IPS-20b (cell line): ENCODE data around the gene UBAC1.

Experiments
- H3K27ac ChIP-seq: one replicate; pipeline ENCODE4 v1.5.1; 2013; ENCODE audit warnings: low read length
- H3K27me3 ChIP-seq: 2 replicates; pipeline ENCODE4 v1.6.1; 2013; ENCODE audit warnings: mild to moderate bottlenecking, low read length, inconsistent platforms; ENCODE audit not compliant: insufficient read depth
- H3K36me3 ChIP-seq: 2 replicates; pipeline ENCODE4 v1.6.1; 2013; ENCODE audit warnings: low read depth, mild to moderate bottlenecking, inconsistent platforms, low read length, moderate library complexity; ENCODE audit not compliant: insufficient read depth
- H3K4me1 ChIP-seq: 2 replicates; pipeline ENCODE4 v1.6.1; 2013; ENCODE audit warnings: mild to moderate bottlenecking, control low read depth, inconsistent platforms, low read length, moderate library complexity; ENCODE audit not compliant: insufficient read depth
- H3K4me3 ChIP-seq: 2 replicates; pipeline ENCODE4 v1.5.1; 2013; ENCODE audit warnings: mild to moderate bottlenecking, low read length, inconsistent platforms
- H3K9ac ChIP-seq: 2 replicates; pipeline ENCODE4 v1.6.1; 2013; ENCODE audit warnings: low read depth, mild to moderate bottlenecking, inconsistent platforms, low read length, moderate library complexity
- H3K9me3 ChIP-seq: 2 replicates; pipeline ENCODE4 v1.6.1; 2013; ENCODE audit warnings: mild to moderate bottlenecking, low read depth, low read length, inconsistent platforms; ENCODE audit not compliant: insufficient read depth

UBAC1 gene

DNA sequence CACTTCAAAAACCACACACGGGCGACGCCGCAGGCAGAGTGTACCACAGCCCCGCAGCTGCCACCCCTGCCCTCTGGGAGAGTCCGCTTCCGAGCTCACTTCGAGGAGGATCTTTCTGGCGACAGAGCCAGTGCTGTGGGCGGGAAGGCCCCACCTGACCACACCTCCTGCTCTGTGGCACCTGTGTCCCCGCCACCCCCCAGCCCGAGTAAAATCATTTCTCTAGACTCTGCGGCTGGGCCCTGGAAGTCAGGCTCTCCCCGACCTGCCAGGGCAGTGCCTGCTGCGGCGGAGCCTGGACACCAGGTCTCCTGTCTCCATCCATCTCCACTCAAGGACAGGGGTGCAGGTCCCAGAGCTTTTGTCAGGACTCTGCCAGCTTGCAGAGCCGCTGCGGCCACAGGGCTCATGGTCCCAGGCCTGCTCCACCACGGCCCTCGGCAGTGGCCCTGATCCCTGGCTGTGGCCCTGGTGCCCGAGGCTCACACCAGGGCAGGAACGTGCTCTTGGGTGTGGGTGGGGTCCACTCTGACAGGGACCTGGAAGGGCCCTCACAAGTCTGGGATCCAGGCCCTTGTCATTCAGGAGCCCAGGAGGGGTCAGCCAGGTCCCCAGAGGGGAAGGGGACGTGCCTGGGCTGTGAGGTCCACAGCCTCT is 33.0 kb downstream of the UBAC1 start:
- no peaks in the 10 kb centered on the region for H3K4me1 ChIP-seq
- no peak overlapping the region for H3K27ac ChIP-seq
- H3K27me3 ChIP-seq, result no peaks in the 10 kb centered on the region
- no peaks in the 10 kb centered on the region for H3K9me3 ChIP-seq
- H3K9ac ChIP-seq, result no peak overlapping the region
- peaks cover 18% of the 10 kb centered on the region for H3K36me3 ChIP-seq
- H3K4me3 ChIP-seq, result no peak overlapping the region

DNA sequence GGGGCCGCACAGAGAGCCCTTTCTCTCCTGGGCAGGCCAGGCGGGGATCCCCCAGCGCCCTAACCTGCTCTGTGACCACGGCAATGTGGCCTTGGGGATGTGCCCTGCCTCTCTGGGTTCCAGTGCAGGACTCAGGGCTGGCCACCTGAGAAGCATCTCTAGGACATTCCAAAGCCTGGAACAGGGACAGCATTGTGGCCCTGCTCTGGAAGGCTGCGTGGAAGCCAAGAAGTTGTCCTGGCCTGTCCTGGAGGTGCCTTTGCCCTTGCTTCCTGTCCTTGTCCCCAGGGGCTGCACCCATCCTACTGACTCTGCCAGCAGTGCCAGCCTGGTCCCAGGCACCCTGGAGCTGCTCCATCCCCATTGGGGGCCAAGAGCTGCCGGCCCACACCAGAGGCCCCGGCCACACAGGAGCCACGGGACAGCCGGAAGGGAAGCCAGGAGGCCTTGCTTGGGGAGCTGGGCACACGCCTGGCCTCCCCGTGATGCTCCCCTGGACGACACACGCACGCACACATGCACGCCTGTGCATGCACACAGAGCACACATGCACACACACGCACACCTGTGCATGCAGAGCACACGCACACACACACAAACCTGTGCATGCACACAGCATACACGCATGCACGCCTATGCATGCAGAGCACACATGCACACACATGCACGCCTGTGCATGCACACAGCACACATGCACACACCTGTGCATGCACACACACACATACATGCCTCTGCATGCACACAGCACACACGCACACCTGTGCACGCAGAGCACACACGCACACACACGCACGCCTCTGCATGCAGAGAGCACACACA is 33.8 kb downstream of the UBAC1 start:
- no peak overlapping the region for H3K4me3 ChIP-seq
- no peaks in the 10 kb centered on the region for H3K27me3 ChIP-seq
- no peak overlapping the region for H3K9ac ChIP-seq
- H3K9me3 ChIP-seq, result no peaks in the 10 kb centered on the region
- H3K4me1 ChIP-seq, result no peaks in the 10 kb centered on the region
- H3K27ac ChIP-seq, result no peak overlapping the region
- H3K36me3 ChIP-seq, result peaks cover 10% of the 10 kb centered on the region; the same call in 1 of the 2 replicates

DNA sequence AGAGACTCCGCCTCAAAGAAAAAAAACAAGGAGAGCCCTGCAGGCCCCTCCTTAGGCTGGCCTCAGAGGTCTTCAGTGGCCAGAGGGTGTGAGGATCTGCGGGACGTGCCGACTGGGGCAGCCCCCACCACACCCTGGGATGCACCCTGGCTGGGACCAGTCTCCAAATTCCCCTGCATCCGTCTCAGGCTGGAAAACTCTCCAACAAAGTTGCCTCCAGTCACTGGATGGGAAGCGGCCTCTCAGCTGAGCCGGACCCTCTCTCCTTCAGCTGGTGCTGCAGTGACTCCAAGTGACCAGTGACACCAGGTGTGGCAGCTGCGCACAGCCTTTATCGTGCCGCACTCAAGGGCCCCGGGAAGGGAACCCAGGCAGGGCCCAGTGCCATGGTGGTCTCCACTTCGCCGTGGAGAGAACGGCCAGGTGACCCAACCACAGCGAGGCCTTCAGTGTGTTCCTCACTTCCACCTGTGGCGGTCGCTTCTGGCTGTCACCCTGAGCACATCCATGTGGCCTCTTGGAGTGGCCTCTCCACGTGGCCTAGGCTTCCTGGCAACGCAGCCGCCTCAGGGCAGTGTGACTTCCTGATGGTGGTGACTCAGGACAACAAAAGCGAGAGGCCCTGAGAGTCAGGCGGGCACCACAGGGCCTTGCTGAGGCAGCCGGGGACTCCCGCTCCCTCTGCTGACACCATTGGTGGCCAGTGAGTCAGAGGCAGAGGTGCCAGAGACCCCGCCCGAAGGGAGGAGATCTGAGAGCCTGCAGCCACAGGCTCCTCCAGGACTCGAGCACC is 34.6 kb downstream of the UBAC1 start:
- H3K4me3 ChIP-seq, result no peak overlapping the region
- H3K4me1 ChIP-seq, result no peaks in the 10 kb centered on the region
- no peak overlapping the region for H3K27ac ChIP-seq
- peaks cover 8% of the 10 kb centered on the region; the same call in 1 of the 2 replicates for H3K36me3 ChIP-seq
- H3K9ac ChIP-seq, result no peak overlapping the region
- H3K27me3 ChIP-seq, result no peaks in the 10 kb centered on the region
- H3K9me3 ChIP-seq, result no peaks in the 10 kb centered on the region

DNA sequence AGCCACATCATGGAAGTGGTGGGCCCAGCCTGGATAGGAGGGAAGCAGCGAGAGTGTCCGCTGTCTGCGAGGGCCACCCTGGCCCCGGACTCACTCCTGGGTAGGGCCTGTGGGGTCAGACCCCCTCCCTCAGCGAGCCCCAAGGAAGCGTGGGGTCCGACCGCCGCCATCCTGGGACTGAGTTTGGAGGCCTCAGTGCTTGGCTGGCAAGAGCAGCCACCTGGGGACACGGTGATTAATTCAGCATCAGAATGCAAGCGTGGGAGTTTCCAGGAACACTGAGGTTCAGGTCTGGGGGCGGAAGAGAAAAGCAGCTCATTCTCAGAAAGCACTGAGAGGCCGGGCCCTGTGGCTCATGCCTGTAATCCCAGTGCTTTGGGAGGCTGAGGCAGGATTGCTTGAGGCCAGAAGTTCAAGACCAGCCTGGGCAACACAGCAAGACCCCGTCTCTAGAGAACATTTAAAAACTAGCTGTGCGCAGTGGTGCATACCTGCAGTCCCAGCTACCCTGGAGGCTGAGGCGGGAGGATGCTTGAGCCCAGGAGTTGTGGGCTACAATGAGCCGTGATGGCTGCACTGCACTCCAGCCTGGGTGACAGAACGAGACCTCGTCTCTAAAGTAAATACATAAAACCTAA is 35.6 kb downstream of the UBAC1 start:
- H3K9ac ChIP-seq, result no peak overlapping the region
- no peaks in the 10 kb centered on the region for H3K36me3 ChIP-seq
- no peaks in the 10 kb centered on the region for H3K27me3 ChIP-seq
- no peaks in the 10 kb centered on the region for H3K9me3 ChIP-seq
- H3K4me1 ChIP-seq, result no peaks in the 10 kb centered on the region
- H3K4me3 ChIP-seq, result no peak overlapping the region
- no peak overlapping the region for H3K27ac ChIP-seq

DNA sequence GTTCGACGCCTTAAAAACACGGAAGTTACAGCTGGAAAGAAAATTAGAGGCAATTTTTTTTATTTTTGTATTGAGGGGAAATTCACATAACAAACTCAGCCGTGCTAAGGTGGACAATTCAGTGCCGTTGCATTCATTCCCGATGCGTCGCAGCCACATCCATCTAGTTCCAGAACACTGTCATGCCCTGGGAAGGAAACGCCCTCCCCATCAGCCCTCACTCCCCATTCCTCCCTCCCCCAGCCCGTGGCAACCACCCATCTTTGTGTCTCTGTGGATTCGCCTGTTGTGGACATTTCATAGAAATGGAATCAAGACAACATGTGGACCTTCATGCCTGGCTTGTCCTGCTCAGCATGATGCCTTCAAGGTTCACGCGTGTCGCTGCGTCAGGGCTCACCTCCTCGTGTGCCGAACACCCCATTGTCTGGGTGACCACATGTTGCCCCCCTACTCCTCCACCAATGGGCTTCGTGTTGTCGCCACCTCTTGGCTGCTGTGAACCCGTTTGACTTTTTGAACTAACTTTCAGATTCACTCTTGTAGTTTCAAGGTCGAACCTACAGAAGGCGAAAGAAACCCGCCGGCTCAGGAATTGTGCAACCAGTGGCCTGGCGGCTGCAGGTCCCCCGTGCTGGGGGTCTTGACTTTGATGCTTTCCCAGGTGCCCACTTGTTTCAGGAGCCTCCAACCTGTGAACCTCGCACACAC is 36.4 kb downstream of the UBAC1 start:
- H3K4me1 ChIP-seq, result no peaks in the 10 kb centered on the region
- H3K27me3 ChIP-seq, result no peaks in the 10 kb centered on the region
- H3K27ac ChIP-seq, result no peak overlapping the region
- no peak overlapping the region for H3K4me3 ChIP-seq
- H3K9me3 ChIP-seq, result peaks cover 6% of the 10 kb centered on the region; the same call in 1 of the 2 replicates
- no peak overlapping the region for H3K9ac ChIP-seq
- H3K36me3 ChIP-seq, result no peaks in the 10 kb centered on the region

DNA sequence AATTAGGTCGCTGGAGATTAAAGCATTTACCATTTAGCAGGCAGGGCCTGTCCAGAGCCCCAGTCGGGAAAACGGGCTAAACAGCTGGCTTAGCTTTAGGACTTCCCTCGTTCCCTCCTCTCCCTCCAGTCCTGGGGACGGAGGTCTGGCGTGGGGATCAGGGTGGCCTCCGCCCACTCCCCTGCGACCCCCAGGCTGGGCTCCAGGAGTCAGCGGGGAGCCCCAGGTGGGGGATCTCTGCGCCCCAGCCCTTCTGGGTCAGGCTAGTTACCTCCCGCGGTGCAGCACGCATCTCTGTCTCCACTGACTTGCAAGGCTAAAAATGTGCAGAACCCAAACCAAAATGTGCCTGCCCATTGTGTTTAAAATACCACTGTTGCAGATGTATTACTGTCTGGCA is 37.7 kb downstream of the UBAC1 start:
- H3K9me3 ChIP-seq, result peaks cover 18% of the 10 kb centered on the region; the same call in 1 of the 2 replicates
- no peaks in the 10 kb centered on the region for H3K27me3 ChIP-seq
- H3K4me3 ChIP-seq, result no peak overlapping the region
- no peak overlapping the region for H3K27ac ChIP-seq
- no peaks in the 10 kb centered on the region for H3K36me3 ChIP-seq
- no peak overlapping the region for H3K9ac ChIP-seq
- H3K4me1 ChIP-seq, result no peaks in the 10 kb centered on the region

DNA sequence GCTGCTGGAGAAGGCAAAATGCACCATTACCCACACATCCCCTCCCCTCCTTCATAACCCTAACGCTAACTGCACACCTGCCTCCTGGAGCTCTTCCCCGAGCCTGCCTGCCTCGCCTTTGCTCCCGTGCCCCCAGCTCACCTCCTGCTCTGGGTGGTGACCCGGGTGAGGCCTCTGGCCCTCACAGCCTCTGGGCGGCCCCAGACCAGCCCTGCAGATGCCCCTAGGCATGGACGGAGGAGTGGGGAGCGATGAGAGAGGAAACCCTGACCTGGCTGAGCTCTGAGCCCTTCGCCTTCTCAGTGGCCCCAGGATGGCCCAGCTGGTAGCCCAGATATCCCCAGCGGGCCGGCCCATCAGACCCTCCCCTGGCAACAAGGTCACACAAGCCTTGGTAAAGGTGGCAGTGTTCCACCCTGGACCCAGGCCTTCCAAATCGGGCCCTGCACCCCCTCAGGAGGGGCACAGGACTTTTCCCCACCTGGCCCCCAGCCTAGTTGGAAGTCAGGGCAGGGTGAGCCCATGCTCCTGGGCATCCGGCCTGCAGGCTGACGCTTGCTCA is 39.3 kb downstream of the UBAC1 start:
- H3K4me3 ChIP-seq, result no peak overlapping the region
- no peaks in the 10 kb centered on the region for H3K4me1 ChIP-seq
- H3K9me3 ChIP-seq, result peaks cover 34% of the 10 kb centered on the region
- H3K36me3 ChIP-seq, result peaks cover 5% of the 10 kb centered on the region; the same call in 1 of the 2 replicates
- no peak overlapping the region for H3K9ac ChIP-seq
- no peak overlapping the region for H3K27ac ChIP-seq
- no peaks in the 10 kb centered on the region for H3K27me3 ChIP-seq

DNA sequence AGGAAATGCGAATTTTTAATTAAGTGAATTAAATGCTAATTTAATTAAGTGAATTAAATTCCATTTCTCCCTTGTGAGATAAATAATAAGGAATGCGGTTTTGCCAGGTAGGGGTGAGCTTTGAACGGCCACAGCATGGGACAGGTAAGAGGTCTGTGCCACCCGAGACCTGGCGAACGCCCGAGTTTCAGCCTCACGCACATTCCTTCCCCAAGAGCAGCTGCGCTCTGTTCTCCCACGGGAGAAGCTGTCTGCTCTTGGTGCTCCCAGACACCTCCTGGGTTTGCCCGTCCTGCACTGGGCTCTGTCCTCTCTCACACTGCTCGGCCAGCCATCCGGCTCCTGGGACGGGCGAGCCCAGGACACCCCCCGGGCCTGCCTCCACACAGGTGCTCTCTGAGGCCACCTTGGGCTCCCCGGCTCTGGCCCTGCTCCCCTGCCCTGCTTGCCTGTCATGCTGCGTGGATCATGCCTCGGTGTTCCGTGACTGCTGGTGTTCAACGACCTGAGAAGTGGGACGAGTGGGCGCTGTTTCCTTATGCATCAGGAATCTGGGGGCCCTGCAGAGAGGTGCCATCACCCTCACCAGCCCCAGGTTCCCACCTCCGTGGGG is 40.1 kb downstream of the UBAC1 start:
- Histone ChIP-seq H3K9ac (no peak overlapping the region), H3K27ac (no peak overlapping the region), H3K9me3 (peaks cover 42% of the 10 kb centered on the region), H3K36me3 (peaks cover 13% of the 10 kb centered on the region), H3K4me3 (no peak overlapping the region), H3K27me3 (no peaks in the 10 kb centered on the region), H3K4me1 (no peaks in the 10 kb centered on the region)

DNA sequence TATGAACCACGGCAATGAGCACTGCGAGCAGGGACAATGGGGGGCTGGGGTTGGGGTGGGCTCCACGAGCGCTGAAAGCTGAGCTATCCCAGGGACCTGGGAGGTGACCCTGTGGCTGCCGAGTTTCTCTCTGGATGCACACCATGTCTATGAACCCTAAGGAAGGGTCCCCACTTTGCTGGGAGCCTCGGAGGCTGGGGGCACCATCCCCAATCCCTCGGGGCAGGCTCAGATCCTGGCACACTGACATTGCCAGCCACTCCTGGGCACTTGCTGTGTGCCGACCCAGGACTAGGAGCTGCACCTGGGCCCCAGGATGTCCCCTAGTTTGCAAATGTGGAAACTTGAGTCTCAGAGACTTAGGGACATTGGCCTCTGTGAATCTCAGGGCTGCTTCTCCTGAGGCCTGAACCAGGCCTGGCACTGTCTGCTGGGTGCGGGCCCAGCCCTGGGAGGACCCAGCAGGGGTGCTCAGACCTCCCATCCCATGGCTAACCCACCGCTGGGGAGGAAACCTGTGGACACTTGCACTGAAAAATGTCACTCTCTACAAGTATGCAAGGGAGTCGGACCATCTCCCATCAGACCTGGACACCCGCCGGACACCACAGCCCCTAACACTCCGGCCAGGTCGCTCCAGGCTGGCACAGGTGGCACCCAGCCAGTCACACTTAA is 40.8 kb downstream of the UBAC1 start:
- Histone ChIP-seq H3K9ac (no peak overlapping the region), H3K9me3 (peaks cover 49% of the 10 kb centered on the region), H3K27ac (no peak overlapping the region), H3K36me3 (peaks cover 20% of the 10 kb centered on the region), H3K27me3 (no peaks in the 10 kb centered on the region), H3K4me1 (no peaks in the 10 kb centered on the region), H3K4me3 (no peak overlapping the region)

DNA sequence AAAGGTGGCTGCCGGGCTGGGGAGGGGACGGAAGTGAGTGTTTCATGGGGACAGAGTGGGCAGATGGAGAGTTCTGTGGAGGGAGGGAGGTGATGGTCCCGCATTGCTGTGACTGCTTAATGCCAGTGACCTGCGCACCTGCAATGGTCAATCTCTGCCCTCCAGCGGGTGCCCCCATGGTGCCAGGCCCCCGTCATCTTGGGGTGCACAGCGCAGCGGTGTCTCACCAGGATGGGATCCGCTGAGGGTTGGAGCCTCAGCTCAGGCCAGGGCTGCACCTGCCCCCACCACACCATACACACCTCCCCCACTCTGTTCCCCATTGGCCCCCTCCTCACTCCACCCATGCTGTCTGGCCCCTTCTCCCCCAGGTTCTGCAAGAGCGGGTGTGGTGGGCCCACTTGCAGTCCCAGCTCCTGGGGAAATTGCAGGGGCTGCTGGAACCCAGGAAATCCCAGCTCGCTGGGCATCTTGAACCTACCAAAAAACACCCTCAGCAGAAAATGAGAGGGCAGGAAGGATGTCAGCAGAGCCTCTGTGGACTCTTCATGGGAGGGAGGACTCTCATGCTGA is 41.8 kb downstream of the UBAC1 start:
- Histone ChIP-seq H3K4me3 (no peak overlapping the region), H3K9ac (no peak overlapping the region), H3K27me3 (no peaks in the 10 kb centered on the region), H3K9me3 (peaks cover 59% of the 10 kb centered on the region), H3K27ac (no peak overlapping the region), H3K36me3 (peaks cover 30% of the 10 kb centered on the region), H3K4me1 (no peaks in the 10 kb centered on the region)
